Gastroesophageal sphincter (tissue), 3 donors: Measurements from ENCODE around the gene CPT1C.

Source experiments
- POLR2A ChIP-seq, 2 donors: fragments of 450-650 bp; IDR thresholded peaks; one replicate each; pipeline ENCODE4 v1.6.1; 2017; ENCODE audit warnings: antibody characterized with exemption in 2 of 2, mild to moderate bottlenecking in 2 of 2, moderate library complexity in 1 of 2
- POLR2AphosphoS5 ChIP-seq: sonication (generic); formaldehyde crosslinking; IDR thresholded peaks from one replicate; pipeline ENCODE4 v1.6.1; 2017; ENCODE audit warnings: antibody characterized with exemption
- TF ChIP-seq, protein P1 (sequence below), 4 experiments: fragments of 200-600 bp in 2 of 4; fragments of 450-650 bp in 2 of 4; sonication (generic) in 1 of 4; IDR thresholded peaks; one replicate each; pipeline ENCODE4 v1.5.1; 2017 to 2019; ENCODE audit warnings: antibody characterized with exemption in 4 of 4, mild to moderate bottlenecking in 2 of 4, moderate library complexity in 2 of 4

GRCh38 chr19:49727217-49728030 lies 36.5 kb downstream of the CPT1C start:
- TF ChIP-seq POLR2A (IDR thresholded peaks at IDR 0.05) (no peak), POLR2AphosphoS5 (no peak)
- TF ChIP-seq, protein P1, sequence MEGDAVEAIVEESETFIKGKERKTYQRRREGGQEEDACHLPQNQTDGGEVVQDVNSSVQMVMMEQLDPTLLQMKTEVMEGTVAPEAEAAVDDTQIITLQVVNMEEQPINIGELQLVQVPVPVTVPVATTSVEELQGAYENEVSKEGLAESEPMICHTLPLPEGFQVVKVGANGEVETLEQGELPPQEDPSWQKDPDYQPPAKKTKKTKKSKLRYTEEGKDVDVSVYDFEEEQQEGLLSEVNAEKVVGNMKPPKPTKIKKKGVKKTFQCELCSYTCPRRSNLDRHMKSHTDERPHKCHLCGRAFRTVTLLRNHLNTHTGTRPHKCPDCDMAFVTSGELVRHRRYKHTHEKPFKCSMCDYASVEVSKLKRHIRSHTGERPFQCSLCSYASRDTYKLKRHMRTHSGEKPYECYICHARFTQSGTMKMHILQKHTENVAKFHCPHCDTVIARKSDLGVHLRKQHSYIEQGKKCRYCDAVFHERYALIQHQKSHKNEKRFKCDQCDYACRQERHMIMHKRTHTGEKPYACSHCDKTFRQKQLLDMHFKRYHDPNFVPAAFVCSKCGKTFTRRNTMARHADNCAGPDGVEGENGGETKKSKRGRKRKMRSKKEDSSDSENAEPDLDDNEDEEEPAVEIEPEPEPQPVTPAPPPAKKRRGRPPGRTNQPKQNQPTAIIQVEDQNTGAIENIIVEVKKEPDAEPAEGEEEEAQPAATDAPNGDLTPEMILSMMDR (IDR thresholded peaks at IDR 0.05), result no peak
